BE2C (cell line): ENCODE measurements around the gene MAMLD1.

Experiments used
- DNase-seq: peaks from one replicate; pipeline ENCODE4 v3.0.0-alpha.2; 2020
- H3K27me3 ChIP-seq: fragments of 250-450 bp; sonication (Bioruptor Pico); 2 replicates; pipeline ENCODE4 v1.5.1; 2020; ENCODE audit warnings: mild to moderate bottlenecking
- H3K36me3 ChIP-seq: fragments of 250-450 bp; sonication (Bioruptor Pico); 2 replicates; pipeline ENCODE4 v1.5.1; 2020; ENCODE audit warnings: mild to moderate bottlenecking
- H3K4me1 ChIP-seq: fragments of 250-450 bp; sonication (Bioruptor Pico); 2 replicates; pipeline ENCODE4 v1.5.1; 2020
- H3K4me3 ChIP-seq: 2 replicates; pipeline ENCODE4 v1.5.1; 2011; ENCODE audit warnings: low read depth, low read length
- H3K9me3 ChIP-seq: fragments of 250-450 bp; sonication (Bioruptor Pico); 2 replicates; pipeline ENCODE4 v1.5.1; 2020
- TF ChIP-seq, protein P1 (sequence below): IDR thresholded peaks from 2 replicates; pipeline ENCODE4 v1.5.1; 2012; ENCODE audit warnings: mild to moderate bottlenecking, low read depth, low read length

Gene MAMLD1

DNA sequence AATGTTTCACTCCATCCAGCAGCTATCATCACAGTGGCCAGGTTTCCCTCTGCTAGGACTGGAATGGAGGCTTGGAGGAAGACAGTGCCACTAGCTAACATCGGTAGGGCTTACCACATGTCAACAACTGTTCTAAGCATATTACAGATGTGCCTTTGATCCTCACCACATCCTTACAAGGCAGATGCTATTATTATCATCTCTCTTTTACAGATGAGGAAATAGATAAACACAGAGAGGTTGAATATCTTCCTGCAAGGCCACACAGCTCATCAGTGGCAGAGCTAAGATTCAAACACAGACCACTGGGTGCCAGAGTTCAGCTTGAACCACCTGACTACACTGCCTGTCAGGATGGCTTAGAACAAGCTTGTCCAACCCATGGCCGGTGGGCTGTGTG, 47.4 kb downstream of the MAMLD1 start:
- no peak overlapping the region for H3K4me3 ChIP-seq
- no peaks in the 10 kb centered on the region for H3K4me1 ChIP-seq
- TF ChIP-seq, protein P1, sequence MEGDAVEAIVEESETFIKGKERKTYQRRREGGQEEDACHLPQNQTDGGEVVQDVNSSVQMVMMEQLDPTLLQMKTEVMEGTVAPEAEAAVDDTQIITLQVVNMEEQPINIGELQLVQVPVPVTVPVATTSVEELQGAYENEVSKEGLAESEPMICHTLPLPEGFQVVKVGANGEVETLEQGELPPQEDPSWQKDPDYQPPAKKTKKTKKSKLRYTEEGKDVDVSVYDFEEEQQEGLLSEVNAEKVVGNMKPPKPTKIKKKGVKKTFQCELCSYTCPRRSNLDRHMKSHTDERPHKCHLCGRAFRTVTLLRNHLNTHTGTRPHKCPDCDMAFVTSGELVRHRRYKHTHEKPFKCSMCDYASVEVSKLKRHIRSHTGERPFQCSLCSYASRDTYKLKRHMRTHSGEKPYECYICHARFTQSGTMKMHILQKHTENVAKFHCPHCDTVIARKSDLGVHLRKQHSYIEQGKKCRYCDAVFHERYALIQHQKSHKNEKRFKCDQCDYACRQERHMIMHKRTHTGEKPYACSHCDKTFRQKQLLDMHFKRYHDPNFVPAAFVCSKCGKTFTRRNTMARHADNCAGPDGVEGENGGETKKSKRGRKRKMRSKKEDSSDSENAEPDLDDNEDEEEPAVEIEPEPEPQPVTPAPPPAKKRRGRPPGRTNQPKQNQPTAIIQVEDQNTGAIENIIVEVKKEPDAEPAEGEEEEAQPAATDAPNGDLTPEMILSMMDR: no peak
- DNase-seq: no peak
- no peaks in the 10 kb centered on the region for H3K27me3 ChIP-seq
- no peaks in the 10 kb centered on the region for H3K36me3 ChIP-seq
- no peaks in the 10 kb centered on the region for H3K9me3 ChIP-seq

DNA sequence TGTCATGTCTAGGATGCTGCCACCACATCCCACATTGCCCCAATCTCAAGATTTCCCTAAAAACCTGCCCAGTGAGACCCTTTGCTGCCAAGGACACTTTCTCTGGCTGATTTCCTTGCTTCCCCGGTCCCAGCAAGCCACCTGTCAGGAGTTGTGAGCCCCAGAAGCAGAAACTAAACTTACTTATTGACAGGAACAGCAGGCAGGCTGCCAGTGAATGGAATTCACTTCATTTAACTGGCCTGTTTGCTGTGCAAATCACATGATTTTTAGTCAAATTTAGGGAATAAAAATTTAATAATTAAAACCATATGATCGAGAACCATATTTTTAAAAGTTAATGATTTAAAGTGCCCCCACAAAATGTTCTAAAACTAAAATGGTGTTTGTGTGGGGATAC, 48.5 kb downstream of the MAMLD1 start:
- no peaks in the 10 kb centered on the region for H3K27me3 ChIP-seq
- DNase-seq: no peak
- H3K4me1 ChIP-seq: no peaks in the 10 kb centered on the region
- TF ChIP-seq, protein P1: no peak
- no peaks in the 10 kb centered on the region for H3K36me3 ChIP-seq
- no peaks in the 10 kb centered on the region for H3K9me3 ChIP-seq
- no peak overlapping the region for H3K4me3 ChIP-seq

DNA sequence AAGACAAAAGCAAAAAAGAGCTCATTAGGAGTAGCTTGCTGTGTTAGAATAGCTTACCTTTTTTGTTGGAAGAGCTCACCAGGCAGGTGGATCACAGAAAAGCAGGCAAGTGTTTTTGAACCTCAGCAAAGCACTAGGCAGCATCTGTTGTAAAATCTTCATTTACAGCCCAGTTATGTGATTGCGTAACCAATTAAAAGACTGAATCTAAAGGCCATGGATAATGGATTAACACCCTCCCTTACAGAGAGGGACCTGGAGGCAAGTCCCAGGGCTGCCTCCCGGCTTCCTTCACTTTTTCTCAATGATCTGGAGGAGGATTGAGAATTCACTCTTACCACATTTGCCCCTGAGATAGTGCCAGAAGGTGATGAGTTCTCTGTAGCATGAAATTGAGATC, 51.1 kb downstream of the MAMLD1 start:
- TF ChIP-seq, protein P1: no peak
- Histone ChIP-seq H3K36me3 (no peaks in the 10 kb centered on the region), H3K4me1 (no peaks in the 10 kb centered on the region), H3K27me3 (no peaks in the 10 kb centered on the region), H3K4me3 (no peak overlapping the region), H3K9me3 (no peaks in the 10 kb centered on the region)
- DNase-seq: no peak

DNA sequence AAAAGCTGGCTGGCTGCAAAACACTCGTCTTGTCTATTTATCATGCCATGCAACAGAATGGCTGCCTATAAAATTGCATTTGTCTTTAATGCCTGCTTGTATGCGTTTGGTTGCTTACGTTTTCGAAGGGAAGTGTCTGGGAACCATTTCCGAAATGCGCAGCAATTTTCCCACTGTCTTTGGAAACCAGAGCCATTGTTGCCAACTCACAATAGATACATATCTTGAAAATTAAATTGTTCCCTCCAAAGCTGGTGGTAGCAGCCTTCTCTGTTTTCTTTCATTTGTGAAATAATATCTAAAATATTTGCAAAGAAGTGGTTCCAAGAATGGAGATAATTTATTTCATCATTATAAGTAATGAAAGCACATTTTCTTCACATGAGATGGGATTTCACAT, 53.4 kb downstream of the MAMLD1 start:
- Histone ChIP-seq H3K4me3 (no peak overlapping the region), H3K9me3 (no peaks in the 10 kb centered on the region), H3K4me1 (no peaks in the 10 kb centered on the region)

DNA sequence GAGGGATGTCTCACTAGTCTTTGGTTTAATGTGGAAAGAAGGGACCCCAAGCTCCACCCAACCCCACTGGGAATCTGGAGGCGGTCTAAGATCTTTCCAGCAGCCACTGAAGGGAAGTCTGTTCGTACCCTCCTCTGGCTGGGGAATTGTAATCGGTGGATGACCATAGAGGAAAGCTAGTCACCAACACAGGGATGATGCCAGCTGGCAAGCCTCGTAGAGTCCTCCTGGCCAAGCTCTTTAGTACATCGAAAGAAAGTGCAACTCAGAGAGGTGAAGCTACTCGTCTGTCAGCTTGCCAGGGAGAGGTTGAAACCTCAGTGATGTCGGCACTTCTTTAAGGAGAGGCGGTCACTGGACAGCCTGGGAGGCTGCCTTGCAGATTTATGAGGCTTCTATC, 58.7 kb downstream of the MAMLD1 start:
- Histone ChIP-seq H3K4me1 (no peaks in the 10 kb centered on the region), H3K4me3 (no peak overlapping the region), H3K9me3 (no peaks in the 10 kb centered on the region), H3K36me3 (no peaks in the 10 kb centered on the region), H3K27me3 (no peaks in the 10 kb centered on the region)
- TF ChIP-seq, protein P1: no peak
- no peak for DNase-seq

More for the DNA sequence above, 53.4 kb downstream of the MAMLD1 start:
- Histone ChIP-seq H3K27me3 (no peaks in the 10 kb centered on the region), H3K36me3 (no peaks in the 10 kb centered on the region)
- DNase-seq: no peak
- TF ChIP-seq, protein P1: no peak

DNA sequence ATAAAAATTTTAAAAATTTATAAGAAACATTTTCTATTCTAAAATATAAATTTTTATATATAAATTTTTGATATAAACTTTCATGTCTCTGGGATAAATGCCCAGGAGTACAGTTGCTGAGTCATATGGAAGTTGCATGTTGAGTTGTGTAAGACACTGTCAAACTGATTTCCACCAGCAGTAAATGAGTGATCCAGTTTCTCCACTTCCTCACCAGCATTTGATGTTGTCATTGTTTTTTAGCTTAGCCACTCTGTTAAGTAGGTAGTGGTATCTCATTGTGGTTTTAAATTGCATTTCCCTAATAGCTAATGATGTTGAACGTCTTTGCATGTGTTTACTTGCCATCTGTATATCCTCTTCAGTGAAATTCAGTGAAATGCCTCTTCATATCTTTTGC, 66.5 kb downstream of the MAMLD1 start:
- H3K27me3 ChIP-seq: no peaks in the 10 kb centered on the region
- no peak overlapping the region for H3K4me3 ChIP-seq
- no peaks in the 10 kb centered on the region for H3K9me3 ChIP-seq
- no peak for DNase-seq
- H3K36me3 ChIP-seq: no peaks in the 10 kb centered on the region
- TF ChIP-seq, protein P1: no peak
- no peaks in the 10 kb centered on the region for H3K4me1 ChIP-seq
